GM19025 (cell line): ENCODE results near the gene TMPRSS9.
"Not testable (repeated sequence)": the region's sequence is repeated elsewhere in the genome, so short reads cannot be mapped to it uniquely, and the experiment has no call there.

ENCODE experiments used
- ATAC-seq: cut with Tn5 transposase; IDR thresholded peaks from one replicate; pipeline ENCODE4 v1.9.1; 2021; ENCODE audit warnings: mild to moderate bottlenecking, low read depth, moderate library complexity; ENCODE audit not compliant: unreplicated experiment

Gene TMPRSS9

DNA sequence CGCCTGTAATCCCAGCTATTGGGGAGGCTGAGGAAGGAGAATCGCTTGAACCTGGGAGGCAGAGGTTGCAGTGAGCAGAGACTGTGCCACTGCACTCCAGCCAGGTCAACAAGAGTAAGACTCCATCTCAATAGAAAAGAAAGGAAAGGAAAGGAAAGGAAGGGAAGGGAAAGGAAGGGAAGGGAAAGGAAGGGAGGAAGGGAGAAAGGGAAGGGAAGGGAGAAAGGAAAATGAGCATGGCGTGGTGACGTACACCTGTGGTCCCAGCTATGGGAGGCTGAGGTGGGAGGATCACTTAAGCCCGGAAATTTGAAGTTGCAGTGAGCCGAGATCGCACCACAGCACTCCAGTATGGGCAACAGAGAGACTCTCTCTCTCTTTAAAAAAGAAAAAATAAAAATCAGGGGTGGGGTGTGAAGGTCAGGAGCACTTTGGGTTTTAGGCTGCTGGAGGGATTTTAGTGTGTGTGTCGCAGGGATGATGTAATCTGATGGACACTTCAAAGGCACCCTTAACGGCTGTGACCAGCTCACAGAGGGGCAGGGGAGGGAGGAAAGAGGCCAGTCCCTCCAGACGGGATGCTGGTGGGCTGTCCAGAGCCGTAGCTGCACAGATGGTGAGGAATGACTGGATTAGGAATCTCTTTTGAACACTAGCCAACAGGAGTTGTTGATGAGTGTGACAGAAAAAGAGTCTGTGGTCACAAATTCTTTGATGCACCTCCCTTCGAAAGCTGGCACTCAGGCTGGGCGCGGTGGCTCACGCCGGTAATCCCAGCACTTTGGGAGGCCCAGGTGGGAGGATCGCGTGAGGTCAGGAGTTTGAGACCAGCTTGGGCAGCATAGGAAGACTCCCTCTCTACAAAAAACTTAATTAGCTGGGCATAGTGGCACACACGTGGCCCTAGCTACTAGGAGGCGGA is 27.6 kb downstream of the TMPRSS9 start:
- ATAC-seq = no peak

DNA sequence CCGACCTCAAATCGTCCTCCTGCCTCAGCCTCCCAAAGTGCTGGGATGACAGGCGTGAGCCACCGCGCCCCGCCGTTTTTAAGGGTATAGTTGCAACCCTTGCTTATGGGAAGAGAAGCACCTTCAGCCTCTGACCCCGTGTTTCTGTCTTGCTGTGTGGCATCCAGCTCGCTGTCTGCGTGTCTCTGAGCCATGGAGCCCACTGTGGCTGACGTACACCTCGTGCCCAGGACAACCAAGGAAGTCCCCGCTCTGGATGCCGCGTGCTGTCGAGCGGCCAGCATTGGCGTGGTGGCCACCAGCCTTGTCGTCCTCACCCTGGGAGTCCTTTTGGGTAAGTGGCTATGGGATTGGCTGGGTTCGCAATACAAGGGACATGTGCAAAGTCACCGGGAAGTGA is 29.5 kb downstream of the TMPRSS9 start:
- ATAC-seq = no peak

DNA sequence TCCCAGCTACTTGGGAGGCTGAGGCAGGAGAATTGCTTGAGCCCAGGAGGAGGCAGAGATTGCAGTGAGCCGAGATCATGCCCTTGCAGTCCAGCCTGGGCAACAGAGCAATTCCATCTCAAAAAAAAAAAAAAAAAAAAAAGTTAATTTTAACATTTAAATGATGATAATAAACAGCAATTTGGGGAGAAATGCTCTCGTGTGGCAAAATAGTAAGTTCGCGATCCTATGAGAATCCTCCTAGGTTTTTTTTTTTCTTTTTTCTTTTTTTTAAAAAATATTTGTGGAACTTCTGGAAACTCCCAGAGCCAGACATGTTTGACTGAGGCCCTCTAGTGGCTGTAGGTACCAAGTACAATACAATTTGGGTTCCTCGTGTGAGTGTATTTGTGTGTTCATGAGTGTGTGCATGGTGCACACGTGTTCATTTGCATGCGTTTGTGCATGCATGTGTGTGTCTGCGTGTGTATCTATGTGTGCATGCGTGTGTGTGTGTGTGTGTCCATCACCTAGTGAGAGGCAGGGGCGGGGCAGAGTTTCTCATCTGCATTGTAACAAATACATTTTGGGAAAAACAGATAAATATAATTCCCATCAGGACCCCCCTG is 31.2 kb downstream of the TMPRSS9 start:
- ATAC-seq = no peak

GRCh38 chr19:2392366-2392765 is 32.3 kb downstream of the TMPRSS9 start:
- ATAC-seq = no peak

GRCh38 chr19:2392899-2393298 is 32.8 kb downstream of the TMPRSS9 start:
- not testable (repeated sequence) for ATAC-seq

GRCh38 chr19:2394054-2394441 is 34.0 kb downstream of the TMPRSS9 start:
- no peak for ATAC-seq

GRCh38 chr19:2394442-2395292 is 34.6 kb downstream of the TMPRSS9 start:
- ATAC-seq = no peak

DNA sequence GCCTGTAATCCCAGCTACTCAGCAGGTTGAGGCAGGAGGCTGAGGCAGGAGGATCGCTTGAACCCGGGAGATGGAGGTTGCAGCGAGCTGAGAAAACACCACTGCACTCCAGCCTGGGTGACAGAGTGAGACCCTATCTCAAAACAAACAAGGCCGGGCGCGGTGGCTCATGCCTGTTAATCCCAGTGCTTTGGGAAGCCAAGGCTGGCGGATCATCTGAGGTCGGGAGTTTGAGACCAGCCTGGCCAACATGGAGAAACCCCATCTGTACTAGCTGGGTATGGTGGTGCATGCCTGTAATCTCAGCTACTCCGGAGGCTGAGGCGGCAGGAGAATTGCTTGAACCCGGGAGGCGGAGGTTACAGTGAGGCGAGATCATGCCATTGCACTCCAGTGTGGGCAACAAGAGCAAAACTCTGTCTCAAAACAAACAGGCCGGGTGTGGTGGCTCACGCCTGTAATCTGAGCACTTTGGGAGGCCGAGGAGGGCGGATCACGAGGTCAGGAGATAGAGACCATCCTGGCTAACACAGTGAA is 35.3 kb downstream of the TMPRSS9 start:
- not testable (repeated sequence) for ATAC-seq

- ATAC-seq = not testable (repeated sequence)
Measured at GRCh38 chr19:2397173-2397572, 37.1 kb downstream of the TMPRSS9 start.

DNA sequence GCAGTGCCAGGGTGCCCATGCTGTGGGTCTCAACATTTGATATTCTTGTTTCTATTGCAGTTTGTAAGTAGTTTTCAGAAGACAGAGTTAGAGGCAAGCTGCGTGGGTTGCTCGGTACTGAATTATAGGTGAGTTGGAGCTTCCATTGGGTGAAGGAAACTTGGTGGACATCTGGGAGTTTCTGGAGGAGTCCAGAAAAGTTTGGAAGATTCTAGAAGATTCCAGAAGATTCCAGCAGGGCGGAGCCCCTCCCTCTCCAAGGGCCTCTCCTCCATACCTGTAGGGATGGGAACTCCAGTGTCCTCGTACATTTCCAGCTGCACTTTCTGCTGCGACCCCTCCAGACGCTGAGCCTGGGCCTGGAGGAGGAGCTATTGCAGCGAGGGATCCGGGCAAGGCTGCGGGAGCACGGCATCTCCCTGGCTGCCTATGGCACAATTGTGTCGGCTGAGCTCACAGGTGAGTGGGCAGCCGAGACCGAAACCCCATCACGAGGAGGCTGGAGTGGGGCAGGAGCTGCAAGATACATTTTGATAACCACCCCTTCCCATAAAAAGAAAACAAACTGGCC is 38.8 kb downstream of the TMPRSS9 start:
- ATAC-seq = no peak

DNA sequence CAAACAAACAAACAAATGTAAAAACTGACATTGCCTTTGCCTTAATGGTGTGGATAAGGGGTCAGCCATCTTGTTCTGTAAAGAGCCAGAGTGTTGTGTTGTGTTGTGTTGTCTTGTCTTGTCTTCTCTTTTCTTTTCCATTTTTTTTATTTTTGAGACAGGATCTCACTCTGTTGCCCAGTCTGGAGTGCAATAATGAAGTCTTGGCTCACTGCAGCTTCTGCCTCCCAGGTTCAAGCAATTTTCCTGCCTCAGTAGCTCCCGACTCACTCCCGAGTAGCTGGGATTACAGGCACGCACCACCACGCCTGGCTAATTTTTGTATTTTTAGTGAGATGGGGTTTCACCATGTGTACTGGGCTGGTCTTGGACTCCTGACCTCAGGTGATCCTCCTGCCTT is 39.5 kb downstream of the TMPRSS9 start:
- ATAC-seq = no peak

GRCh38 chr19:2408247-2408646 is 48.2 kb downstream of the TMPRSS9 start:
- no peak for ATAC-seq

DNA sequence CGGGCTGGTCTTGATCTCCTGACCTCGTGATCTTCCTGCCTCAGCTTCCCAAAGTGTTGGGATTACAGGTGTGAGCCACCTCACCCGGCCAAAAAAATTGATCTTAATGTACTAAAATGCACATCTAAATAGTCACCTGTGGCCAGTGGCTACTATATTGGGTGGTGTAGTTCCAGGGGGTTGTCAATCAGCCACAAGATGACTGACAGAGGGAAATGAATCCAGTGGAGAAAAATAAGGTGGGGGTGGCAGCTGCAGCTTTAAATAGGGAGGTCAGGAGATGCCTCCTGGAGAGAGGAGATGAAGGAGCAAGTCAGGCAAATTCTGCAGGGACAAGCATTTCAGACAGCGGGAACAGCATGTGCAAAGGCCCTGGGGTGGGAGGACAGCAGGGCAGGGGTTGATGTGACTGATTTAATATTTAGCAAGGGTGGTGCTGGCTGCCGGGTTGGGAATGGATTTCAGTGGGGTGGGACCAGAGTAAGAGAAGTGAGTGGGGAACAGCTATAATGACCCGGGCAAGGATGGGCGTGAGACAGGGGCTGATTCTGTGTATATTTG is 49.4 kb downstream of the TMPRSS9 start:
- no peak for ATAC-seq

- ATAC-seq = no peak
Measured at GRCh38 chr19:2410023-2410422, 50.0 kb downstream of the TMPRSS9 start.

DNA sequence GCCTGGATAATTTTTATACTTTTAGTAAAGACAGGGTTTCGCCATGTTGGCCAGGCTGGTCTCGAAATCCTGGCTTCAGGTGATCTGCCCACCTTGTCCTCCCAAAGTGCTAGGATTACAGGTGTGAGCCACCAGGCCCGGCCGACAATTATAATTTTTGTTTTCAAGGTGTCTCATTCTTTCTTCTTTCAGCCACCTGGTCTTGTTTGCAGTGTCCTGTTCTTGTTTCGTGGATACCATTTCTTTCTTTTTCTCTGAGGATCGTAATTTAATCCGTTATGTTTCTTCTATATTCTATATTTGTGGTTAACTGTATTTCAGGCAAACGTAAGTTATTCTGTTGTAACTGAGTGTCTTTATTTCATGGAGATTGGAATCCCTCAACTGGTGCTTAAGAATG is 51.6 kb downstream of the TMPRSS9 start:
- no peak for ATAC-seq

- no peak for ATAC-seq
Measured at GRCh38 chr19:2412449-2412848, 52.4 kb downstream of the TMPRSS9 start.

- ATAC-seq = no peak
Measured at GRCh38 chr19:2413159-2413558, 53.1 kb downstream of the TMPRSS9 start.

GRCh38 chr19:2413629-2414028 is 53.6 kb downstream of the TMPRSS9 start:
- ATAC-seq = no peak

- no peak for ATAC-seq
Measured at GRCh38 chr19:2415281-2415972, 55.4 kb downstream of the TMPRSS9 start.

GRCh38 chr19:2415973-2416319 is 55.9 kb downstream of the TMPRSS9 start:
- no peak for ATAC-seq
